Stimulated activated naive B cell treated with anti-CD40 and anti-IgM and Interleukin-4, amounts not matched to agents 10 μg/mL and 1 μg/mL and 100 μg/mL, for 72 hours (primary cell): ENCODE data around the gene TMEM134.
A peak's percentile ranks its signal among the peaks of the same experiment; 100 is the strongest.

Source experiments
- ATAC-seq, 2 donors: fragments of 150-1000 bp; cut with Tn5 transposase; replicated peaks; 2 replicates each; pipeline ENCODE4 v1.10.0; 2021; ENCODE audit warnings: moderate library complexity in 1 of 2
- DNase-seq: peaks from one replicate; pipeline ENCODE4 v3.0.0; 2021
- H3K27ac Mint-ChIP-seq: one replicate; pipeline ENCODE4 v1.8.0; 2022; ENCODE audit warnings: mild to moderate bottlenecking, mixed read lengths
- H3K27me3 Mint-ChIP-seq, 2 donors: one replicate each; pipeline ENCODE4 v1.8.0; 2022; ENCODE audit warnings: mixed read lengths in 2 of 2
- H3K36me3 Mint-ChIP-seq, 2 donors: one replicate each; pipeline ENCODE4 v1.8.0; 2022; ENCODE audit warnings: mixed read lengths in 2 of 2, mild to moderate bottlenecking in 1 of 2
- H3K4me1 Mint-ChIP-seq, 2 donors: one replicate each; pipeline ENCODE4 v1.8.0; 2022; ENCODE audit warnings: mixed read lengths in 2 of 2, mild to moderate bottlenecking in 1 of 2
- H3K4me3 Mint-ChIP-seq, 2 donors: one replicate each; pipeline ENCODE4 v1.8.0; 2022; ENCODE audit warnings: mild to moderate bottlenecking in 2 of 2, mixed read lengths in 2 of 2, moderate library complexity in 1 of 2
- H3K9me3 Mint-ChIP-seq, 2 donors: one replicate each; pipeline ENCODE4 v1.8.0; 2022; ENCODE audit warnings: mixed read lengths in 2 of 2, mild to moderate bottlenecking in 1 of 2

The TMEM134 gene

GRCh38 chr11:67504005-67504949 lies 35.2 kb upstream of the TMEM134 start:
- H3K4me1 Mint-ChIP-seq, result peaks cover 46 to 70% of the 10 kb centered on the region in 2 donors
- peak overlapping the region; percentile 87 to 90 for H3K4me3 Mint-ChIP-seq
- H3K27me3 Mint-ChIP-seq, result no peaks in the 10 kb centered on the region
- H3K27ac Mint-ChIP-seq, result peak overlapping the region; percentile 84
- H3K36me3 Mint-ChIP-seq, result peaks cover 26 to 44% of the 10 kb centered on the region in 2 donors
- DNase-seq, result no peak
- H3K9me3 Mint-ChIP-seq, result peaks cover 0 to 2% of the 10 kb centered on the region in 2 donors
- ATAC-seq, result no peak

- Mint-ChIP-seq H3K4me3 (peak overlapping the region; percentile 76 to 78), H3K36me3 (peaks cover 31 to 52% of the 10 kb centered on the region in 2 donors), H3K27ac (no peak overlapping the region), H3K4me1 (peaks cover 41 to 62% of the 10 kb centered on the region in 2 donors), H3K27me3 (no peaks in the 10 kb centered on the region), H3K9me3 (peaks cover 0 to 2% of the 10 kb centered on the region in 2 donors)
- ATAC-seq (no peak), DNase-seq (no peak)
Measured at GRCh38 chr11:67503119-67504004, 34.3 kb upstream of the TMEM134 start.

GRCh38 chr11:67502328-67502979 lies 33.4 kb upstream of the TMEM134 start:
- ATAC-seq, result no peak
- Mint-ChIP-seq H3K36me3 (peaks cover 38 to 58% of the 10 kb centered on the region in 2 donors), H3K27ac (peak overlapping the region; percentile 14)

GRCh38 chr11:67501854-67502253 lies 32.8 kb upstream of the TMEM134 start:
- H3K4me1 Mint-ChIP-seq, result peaks cover 38 to 56% of the 10 kb centered on the region in 2 donors
- H3K27me3 Mint-ChIP-seq, result no peaks in the 10 kb centered on the region
- DNase-seq, result no peak
- H3K9me3 Mint-ChIP-seq, result peaks cover 0 to 2% of the 10 kb centered on the region in 2 donors
- ATAC-seq, result no peak
- peaks cover 41 to 58% of the 10 kb centered on the region in 2 donors for H3K36me3 Mint-ChIP-seq
- H3K4me3 Mint-ChIP-seq, result no peak overlapping the region
- H3K27ac Mint-ChIP-seq, result no peak overlapping the region

More at GRCh38 chr11:67502328-67502979, 33.4 kb upstream of the TMEM134 start:
- Mint-ChIP-seq H3K4me3 (peak overlapping the region in 1 of 2 donors; percentile 78), H3K9me3 (peaks cover 0 to 2% of the 10 kb centered on the region in 2 donors), H3K4me1 (peaks cover 40 to 58% of the 10 kb centered on the region in 2 donors), H3K27me3 (no peaks in the 10 kb centered on the region)
- DNase-seq, result no peak

- DNase-seq, result no peak
- no peak for ATAC-seq
- H3K4me3 Mint-ChIP-seq, result no peak overlapping the region
- peaks cover 38 to 59% of the 10 kb centered on the region in 2 donors for H3K36me3 Mint-ChIP-seq
- H3K9me3 Mint-ChIP-seq, result peaks cover 0 to 2% of the 10 kb centered on the region in 2 donors
- peak overlapping the region; percentile 31 for H3K27ac Mint-ChIP-seq
- H3K27me3 Mint-ChIP-seq, result no peaks in the 10 kb centered on the region
- H3K4me1 Mint-ChIP-seq, result peaks cover 32 to 53% of the 10 kb centered on the region in 2 donors
Measured at GRCh38 chr11:67500831-67501715, 32.0 kb upstream of the TMEM134 start.

- no peak for ATAC-seq
- peaks cover 41 to 65% of the 10 kb centered on the region in 2 donors for H3K36me3 Mint-ChIP-seq
- H3K9me3 Mint-ChIP-seq, result peaks cover 0 to 2% of the 10 kb centered on the region in 2 donors
Measured at GRCh38 chr11:67500484-67500821, 31.4 kb upstream of the TMEM134 start.

GRCh38 chr11:67499808-67500483 lies 30.9 kb upstream of the TMEM134 start:
- Mint-ChIP-seq H3K9me3 (peaks cover 0 to 2% of the 10 kb centered on the region in 2 donors), H3K27me3 (no peaks in the 10 kb centered on the region), H3K36me3 (peaks cover 41 to 65% of the 10 kb centered on the region in 2 donors), H3K4me1 (peaks cover 26 to 47% of the 10 kb centered on the region in 2 donors), H3K27ac (no peak overlapping the region), H3K4me3 (no peak overlapping the region)
- ATAC-seq, result no peak
- DNase-seq, result no peak

More at GRCh38 chr11:67500484-67500821, 31.4 kb upstream of the TMEM134 start:
- H3K4me1 Mint-ChIP-seq, result peaks cover 27 to 50% of the 10 kb centered on the region in 2 donors
- DNase-seq, result no peak
- no peaks in the 10 kb centered on the region for H3K27me3 Mint-ChIP-seq
- no peak overlapping the region for H3K4me3 Mint-ChIP-seq
- H3K27ac Mint-ChIP-seq, result no peak overlapping the region

GRCh38 chr11:67498544-67498972 lies 29.5 kb upstream of the TMEM134 start:
- Mint-ChIP-seq H3K27ac (no peak overlapping the region), H3K4me1 (peaks cover 22 to 38% of the 10 kb centered on the region in 2 donors), H3K4me3 (no peak overlapping the region), H3K27me3 (no peaks in the 10 kb centered on the region), H3K36me3 (peaks cover 49 to 69% of the 10 kb centered on the region in 2 donors), H3K9me3 (peaks cover 0 to 2% of the 10 kb centered on the region in 2 donors)
- ATAC-seq, result no peak
- DNase-seq, result no peak

- H3K27ac Mint-ChIP-seq, result no peak overlapping the region
- peaks cover 0 to 2% of the 10 kb centered on the region in 2 donors for H3K9me3 Mint-ChIP-seq
- no peak for ATAC-seq
- H3K27me3 Mint-ChIP-seq, result no peaks in the 10 kb centered on the region
- H3K36me3 Mint-ChIP-seq, result peaks cover 57 to 67% of the 10 kb centered on the region in 2 donors
- no peak overlapping the region for H3K4me3 Mint-ChIP-seq
- H3K4me1 Mint-ChIP-seq, result peaks cover 17 to 30% of the 10 kb centered on the region in 2 donors
- DNase-seq, result no peak
Measured at GRCh38 chr11:67497656-67498291, 28.7 kb upstream of the TMEM134 start.

GRCh38 chr11:67496113-67496512 lies 27.1 kb upstream of the TMEM134 start:
- DNase-seq, result no peak
- Mint-ChIP-seq H3K4me1 (peaks cover 10 to 19% of the 10 kb centered on the region in 2 donors), H3K27me3 (no peaks in the 10 kb centered on the region), H3K9me3 (peaks cover 0 to 2% of the 10 kb centered on the region in 2 donors), H3K27ac (peak overlapping the region; percentile 7), H3K4me3 (no peak overlapping the region), H3K36me3 (peaks cover 56% of the 10 kb centered on the region in 2 donors)
- ATAC-seq, result no peak

- Mint-ChIP-seq H3K27me3 (no peaks in the 10 kb centered on the region), H3K27ac (no peak overlapping the region), H3K4me3 (no peak overlapping the region), H3K36me3 (peaks cover 52 to 56% of the 10 kb centered on the region in 2 donors), H3K4me1 (peaks cover 7 to 14% of the 10 kb centered on the region in 2 donors), H3K9me3 (peaks cover 0 to 2% of the 10 kb centered on the region in 2 donors)
- DNase-seq, result no peak
- no peak for ATAC-seq
Measured at GRCh38 chr11:67495234-67496005, 26.4 kb upstream of the TMEM134 start.
